Measurements from ENCODE around the gene CHCT1. TPM values are rescaled to one million over a fixed set of nuclear protein-coding genes. Genes with fewer than 3 reads are reported as not detected.
A peak's percentile ranks its signal among the peaks of the same experiment; 100 is the strongest.

Gene CHCT1
- total RNA-seq, 1 donor from 2014 or later = not detected

DNA sequence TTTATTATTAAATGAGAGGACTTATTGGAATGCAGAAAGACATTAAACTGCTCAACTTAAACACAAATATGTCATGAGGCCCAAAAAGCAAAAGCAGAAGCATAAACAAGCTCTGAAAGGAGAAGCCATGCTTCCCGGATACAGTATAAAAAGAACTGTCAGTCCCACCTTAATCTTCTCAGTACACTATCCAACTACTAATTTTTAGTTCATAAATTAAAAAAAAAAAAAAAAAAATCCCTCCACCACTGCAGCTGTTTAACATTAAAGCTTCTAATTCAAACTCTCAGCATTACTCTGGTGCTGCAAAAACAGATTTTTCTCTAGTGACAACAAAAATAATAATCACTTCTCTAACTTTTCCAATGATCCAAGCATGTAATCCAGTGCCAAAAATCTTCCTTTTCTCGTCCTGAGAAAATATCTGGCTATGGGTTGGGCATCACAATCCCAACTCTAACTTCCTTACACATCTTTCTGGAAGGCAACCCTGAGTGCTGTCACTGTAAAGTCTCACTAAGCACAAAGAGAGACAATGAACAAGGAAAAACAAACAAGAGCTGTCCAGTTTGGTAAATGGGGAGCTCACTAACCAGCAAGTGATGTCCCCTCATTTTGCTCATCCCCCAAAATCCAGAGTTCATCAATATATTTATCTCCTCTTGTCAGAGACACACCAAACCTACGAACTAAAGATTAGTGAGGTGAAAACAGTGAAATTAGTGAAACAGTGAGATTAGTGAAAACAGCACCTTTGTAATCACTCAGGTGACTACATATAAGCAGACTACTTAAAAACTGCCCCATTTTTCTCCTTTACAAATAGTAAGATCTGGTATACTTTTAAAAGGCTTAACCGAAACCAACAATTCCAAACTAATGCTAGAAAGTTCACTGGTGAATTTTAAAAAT is 35.9 kb upstream of the CHCT1 start:
- Mint-ChIP-seq H3K4me3 (ENCODE audit: unreplicated experiment) (no peak overlapping the region), H3K36me3 (ENCODE audit: unreplicated experiment) (no peaks in the 10 kb centered on the region), H3K4me1 (ENCODE audit: low read depth, unreplicated experiment) (peaks cover 24% of the 10 kb centered on the region), H3K9me3 (ENCODE audit: unreplicated experiment) (peaks cover 9% of the 10 kb centered on the region), H3K27me3 (ENCODE audit: unreplicated experiment) (peaks cover 7% of the 10 kb centered on the region), H3K27ac (ENCODE audit: unreplicated experiment) (no peak overlapping the region)
- DNase-seq = no peak
- TF ChIP-seq CTCF (IDR thresholded peaks at IDR 0.05; ENCODE audit: partially characterized antibody, unreplicated experiment) = no peak

GRCh38 chr17:60387666-60388065 is 34.6 kb upstream of the CHCT1 start:
- Mint-ChIP-seq H3K9me3 (ENCODE audit: unreplicated experiment) (peaks cover 9% of the 10 kb centered on the region), H3K27me3 (ENCODE audit: unreplicated experiment) (peaks cover 11% of the 10 kb centered on the region), H3K4me1 (ENCODE audit: low read depth, unreplicated experiment) (peaks cover 22% of the 10 kb centered on the region), H3K4me3 (ENCODE audit: unreplicated experiment) (no peak overlapping the region), H3K36me3 (ENCODE audit: unreplicated experiment) (no peaks in the 10 kb centered on the region), H3K27ac (ENCODE audit: unreplicated experiment) (no peak overlapping the region)
- DNase-seq = no peak
- TF ChIP-seq CTCF (IDR thresholded peaks at IDR 0.05; ENCODE audit: partially characterized antibody, unreplicated experiment) = no peak

DNA sequence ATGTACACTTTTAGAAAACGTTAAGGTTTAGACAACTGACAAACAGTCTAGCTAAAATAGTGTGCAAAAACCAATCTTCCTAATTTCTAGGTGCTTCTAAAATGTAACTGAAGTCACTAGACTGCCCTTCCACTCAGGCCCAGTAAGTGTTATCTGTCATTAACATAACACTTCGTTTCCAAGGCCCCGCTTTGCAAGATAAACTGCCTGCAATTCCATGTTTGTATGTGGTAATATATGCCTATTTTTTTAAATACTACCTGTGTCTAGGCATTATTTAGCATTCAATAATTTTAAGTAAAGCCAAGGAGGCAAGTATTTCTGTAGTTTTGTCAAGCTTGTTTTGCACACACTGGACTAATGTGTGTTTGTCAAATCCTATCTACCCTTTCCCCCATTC is 33.5 kb upstream of the CHCT1 start:
- no peak overlapping the region for H3K27ac Mint-ChIP-seq (ENCODE audit: unreplicated experiment)
- peak overlapping the region; percentile 66 for H3K4me3 Mint-ChIP-seq (ENCODE audit: unreplicated experiment)
- peaks cover 15% of the 10 kb centered on the region for H3K9me3 Mint-ChIP-seq (ENCODE audit: unreplicated experiment)
- TF ChIP-seq CTCF (IDR thresholded peaks at IDR 0.05; ENCODE audit: partially characterized antibody, unreplicated experiment) = no peak
- H3K27me3 Mint-ChIP-seq (ENCODE audit: unreplicated experiment) = peaks cover 14% of the 10 kb centered on the region
- peaks cover 24% of the 10 kb centered on the region for H3K4me1 Mint-ChIP-seq (ENCODE audit: low read depth, unreplicated experiment)
- no peak for DNase-seq
- no peaks in the 10 kb centered on the region for H3K36me3 Mint-ChIP-seq (ENCODE audit: unreplicated experiment)

- no peak overlapping the region for H3K27ac Mint-ChIP-seq (ENCODE audit: unreplicated experiment)
- peaks cover 14% of the 10 kb centered on the region for H3K27me3 Mint-ChIP-seq (ENCODE audit: unreplicated experiment)
- peaks cover 15% of the 10 kb centered on the region for H3K9me3 Mint-ChIP-seq (ENCODE audit: unreplicated experiment)
- H3K4me1 Mint-ChIP-seq (ENCODE audit: low read depth, unreplicated experiment) = peaks cover 21% of the 10 kb centered on the region
- no peak for TF ChIP-seq CTCF (IDR thresholded peaks at IDR 0.05; ENCODE audit: partially characterized antibody, unreplicated experiment)
- peak overlapping the region; percentile 94 for H3K4me3 Mint-ChIP-seq (ENCODE audit: unreplicated experiment)
- H3K36me3 Mint-ChIP-seq (ENCODE audit: unreplicated experiment) = no peaks in the 10 kb centered on the region
- DNase-seq = no peak
Measured at GRCh38 chr17:60390186-60390585, 32.1 kb upstream of the CHCT1 start.

GRCh38 chr17:60390925-60391470 is 31.3 kb upstream of the CHCT1 start:
- Mint-ChIP-seq H3K4me3 (ENCODE audit: unreplicated experiment) (peak overlapping the region; percentile 94), H3K9me3 (ENCODE audit: unreplicated experiment) (peaks cover 17% of the 10 kb centered on the region), H3K36me3 (ENCODE audit: unreplicated experiment) (no peaks in the 10 kb centered on the region), H3K4me1 (ENCODE audit: low read depth, unreplicated experiment) (peaks cover 17% of the 10 kb centered on the region), H3K27ac (ENCODE audit: unreplicated experiment) (peak overlapping the region; percentile 81), H3K27me3 (ENCODE audit: unreplicated experiment) (peaks cover 14% of the 10 kb centered on the region)
- TF ChIP-seq CTCF (IDR thresholded peaks at IDR 0.05; ENCODE audit: partially characterized antibody, unreplicated experiment) = no peak
- peak; percentile 19 for DNase-seq

Data from glutamatergic neuron (in vitro differentiated cells).